ENCODE measurements around the gene DTNA.

DTNA gene

GRCh38 chr18:34863702-34864101 is 153.6 kb downstream of the DTNA start:
- FAIRE-seq, result no peak
- TF ChIP-seq CTCF (IDR thresholded peaks at IDR 0.05; ENCODE audit: insufficient read depth, missing control alignments), result no peak
- DNase-seq (ENCODE audit: insufficient read length, low spot score), result no peak

- FAIRE-seq, result no peak
- TF ChIP-seq CTCF (IDR thresholded peaks at IDR 0.05; ENCODE audit: insufficient read depth, missing control alignments), result no peak
- DNase-seq (ENCODE audit: insufficient read length, low spot score), result no peak
Observed at GRCh38 chr18:34864836-34865497, 154.9 kb downstream of the DTNA start.

- no peak for DNase-seq (ENCODE audit: insufficient read length, low spot score)
Observed at GRCh38 chr18:34866310-34866709, 156.2 kb downstream of the DTNA start.

GRCh38 chr18:34866739-34867138 is 156.6 kb downstream of the DTNA start:
- DNase-seq (ENCODE audit: insufficient read length, low spot score), result no peak
- peak; percentile 32 for TF ChIP-seq CTCF (IDR thresholded peaks at IDR 0.05; ENCODE audit: insufficient read depth, missing control alignments)
- FAIRE-seq, result no peak

More at GRCh38 chr18:34866310-34866709, 156.2 kb downstream of the DTNA start:
- FAIRE-seq, result peak; percentile 80
- TF ChIP-seq CTCF (IDR thresholded peaks at IDR 0.05; ENCODE audit: insufficient read depth, missing control alignments), result no peak

- peak; percentile 31 for TF ChIP-seq CTCF (IDR thresholded peaks at IDR 0.05; ENCODE audit: insufficient read depth, missing control alignments)
- peak; percentile 64 for FAIRE-seq
Observed at GRCh38 chr18:34867520-34867919, 157.4 kb downstream of the DTNA start.

GRCh38 chr18:34870555-34871310 is 160.6 kb downstream of the DTNA start:
- FAIRE-seq, result no peak
- no peak for TF ChIP-seq CTCF (IDR thresholded peaks at IDR 0.05; ENCODE audit: insufficient read depth, missing control alignments)

More at GRCh38 chr18:34867520-34867919, 157.4 kb downstream of the DTNA start:
- DNase-seq (ENCODE audit: insufficient read length, low spot score), result no peak

GRCh38 chr18:34871435-34871834 is 161.3 kb downstream of the DTNA start:
- no peak for DNase-seq (ENCODE audit: insufficient read length, low spot score)
- FAIRE-seq, result no peak
- no peak for TF ChIP-seq CTCF (IDR thresholded peaks at IDR 0.05; ENCODE audit: insufficient read depth, missing control alignments)

More at GRCh38 chr18:34870555-34871310, 160.6 kb downstream of the DTNA start:
- DNase-seq (ENCODE audit: insufficient read length, low spot score), result no peak
